GM12872 (cell line): ENCODE results near the gene SLC41A3.

Source experiments
- TF ChIP-seq, protein P1 (sequence below): IDR thresholded peaks from 3 replicates; pipeline ENCODE4 v1.5.1; 2011; ENCODE audit warnings: low read depth, mild to moderate bottlenecking, low read length, moderate library complexity; ENCODE audit not compliant: insufficient read depth

Gene SLC41A3

DNA sequence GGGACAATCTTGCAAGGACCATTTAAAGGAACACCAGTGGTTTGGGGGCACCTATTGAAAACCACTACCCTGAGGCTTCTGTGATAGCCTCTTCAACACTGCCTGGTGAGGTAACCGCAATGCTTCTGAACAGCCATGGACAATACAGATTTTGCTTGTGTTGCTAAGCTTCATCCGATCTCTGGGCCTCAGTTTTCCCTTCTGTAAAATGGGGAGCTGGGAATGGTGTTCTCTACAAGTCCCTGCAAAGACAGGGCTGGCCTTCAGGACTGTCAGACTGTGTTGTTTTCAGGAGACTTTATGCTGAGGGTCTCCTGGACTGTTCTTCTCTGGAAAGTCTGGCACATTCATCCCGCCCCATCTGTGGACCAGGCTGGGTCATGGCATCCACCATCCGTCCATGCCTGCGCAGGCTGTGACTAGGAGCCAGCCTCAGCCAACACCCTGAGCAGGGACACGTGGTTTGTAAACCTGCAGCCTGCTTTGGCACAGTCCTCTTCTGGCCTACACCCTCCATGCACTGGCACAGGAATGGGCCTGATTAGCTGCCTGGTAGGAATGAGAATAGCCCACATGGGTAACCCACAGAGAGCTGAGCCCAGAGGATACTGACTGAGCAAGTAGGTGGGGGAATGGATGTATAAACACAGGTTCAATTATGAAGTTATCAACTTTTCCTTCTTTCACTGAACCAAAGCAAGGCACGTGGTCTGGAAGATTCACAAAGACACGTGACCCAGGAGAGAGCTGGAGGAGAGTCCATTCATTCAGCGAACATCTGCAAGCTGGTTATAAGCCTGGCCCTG lies 59.7 kb downstream of the SLC41A3 start:
- TF ChIP-seq, protein P1, sequence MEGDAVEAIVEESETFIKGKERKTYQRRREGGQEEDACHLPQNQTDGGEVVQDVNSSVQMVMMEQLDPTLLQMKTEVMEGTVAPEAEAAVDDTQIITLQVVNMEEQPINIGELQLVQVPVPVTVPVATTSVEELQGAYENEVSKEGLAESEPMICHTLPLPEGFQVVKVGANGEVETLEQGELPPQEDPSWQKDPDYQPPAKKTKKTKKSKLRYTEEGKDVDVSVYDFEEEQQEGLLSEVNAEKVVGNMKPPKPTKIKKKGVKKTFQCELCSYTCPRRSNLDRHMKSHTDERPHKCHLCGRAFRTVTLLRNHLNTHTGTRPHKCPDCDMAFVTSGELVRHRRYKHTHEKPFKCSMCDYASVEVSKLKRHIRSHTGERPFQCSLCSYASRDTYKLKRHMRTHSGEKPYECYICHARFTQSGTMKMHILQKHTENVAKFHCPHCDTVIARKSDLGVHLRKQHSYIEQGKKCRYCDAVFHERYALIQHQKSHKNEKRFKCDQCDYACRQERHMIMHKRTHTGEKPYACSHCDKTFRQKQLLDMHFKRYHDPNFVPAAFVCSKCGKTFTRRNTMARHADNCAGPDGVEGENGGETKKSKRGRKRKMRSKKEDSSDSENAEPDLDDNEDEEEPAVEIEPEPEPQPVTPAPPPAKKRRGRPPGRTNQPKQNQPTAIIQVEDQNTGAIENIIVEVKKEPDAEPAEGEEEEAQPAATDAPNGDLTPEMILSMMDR: no peak

DNA sequence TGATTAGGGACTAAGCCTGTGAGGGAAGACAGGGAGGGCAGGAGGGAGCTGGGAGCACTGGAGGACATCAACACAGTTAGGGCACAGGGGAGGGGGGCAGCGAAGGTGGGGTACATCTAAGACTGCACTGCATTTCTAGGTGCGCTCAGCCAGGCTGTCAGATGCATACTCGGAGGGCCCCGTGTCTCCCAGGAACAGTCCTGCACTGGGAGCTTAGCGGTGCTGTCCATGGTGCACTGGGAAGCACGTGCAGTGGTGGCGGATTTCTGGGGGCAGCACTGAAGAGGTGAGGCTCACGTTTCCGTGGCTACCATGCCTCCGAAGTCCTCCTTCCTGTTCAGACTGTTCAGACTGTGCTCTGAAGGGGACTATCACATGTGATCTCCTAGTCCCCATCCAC lies 60.5 kb downstream of the SLC41A3 start:
- TF ChIP-seq, protein P1: no peak

DNA sequence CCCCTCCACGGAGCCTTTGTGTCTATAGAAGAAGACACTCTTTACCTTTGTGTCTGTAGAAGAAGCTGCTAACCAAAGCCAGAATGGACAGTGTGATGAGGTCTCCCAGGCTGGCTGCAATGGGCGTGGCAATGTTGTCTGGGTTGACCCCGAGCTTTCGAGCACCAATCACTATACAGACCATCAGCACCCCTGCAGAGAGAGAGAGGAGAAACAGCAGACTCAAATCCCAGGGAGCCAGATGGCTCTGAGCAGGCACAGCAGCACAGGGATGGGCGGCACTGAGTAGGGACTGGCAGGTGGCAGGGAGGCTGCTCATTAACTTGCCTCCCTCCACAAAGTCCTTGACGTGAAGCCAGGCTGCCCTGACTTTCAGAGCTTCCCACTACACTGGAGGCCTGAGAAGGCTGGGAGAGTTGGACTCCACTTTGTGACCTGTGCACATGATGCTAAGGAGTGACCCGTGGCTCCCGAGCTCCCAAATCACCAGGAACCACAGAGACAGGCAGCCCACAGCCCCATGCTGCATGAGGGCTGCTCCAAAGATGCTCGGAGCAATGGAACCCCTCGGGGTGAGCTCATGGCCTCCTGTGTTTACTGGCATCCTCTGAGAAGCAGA lies 61.1 kb downstream of the SLC41A3 start:
- TF ChIP-seq, protein P1: no peak

DNA sequence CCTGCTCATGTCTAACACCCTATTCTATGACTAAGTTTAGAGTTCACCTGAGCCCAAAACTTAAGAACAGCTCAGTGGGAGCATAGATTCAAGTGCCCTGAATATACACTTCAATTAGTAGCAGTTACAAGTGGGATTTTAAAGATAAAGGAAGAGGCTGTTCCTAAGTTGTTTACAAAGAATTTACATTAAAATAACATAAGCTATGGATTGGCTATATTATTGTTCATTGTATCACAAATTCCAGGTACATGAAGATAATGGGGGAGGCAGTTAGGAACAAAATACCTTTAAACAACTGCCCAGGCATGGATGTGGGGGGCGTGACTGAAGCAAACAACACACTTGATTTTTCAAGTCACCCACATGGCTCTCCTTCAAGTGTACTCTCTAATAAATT lies 62.2 kb downstream of the SLC41A3 start:
- TF ChIP-seq, protein P1: no peak

DNA sequence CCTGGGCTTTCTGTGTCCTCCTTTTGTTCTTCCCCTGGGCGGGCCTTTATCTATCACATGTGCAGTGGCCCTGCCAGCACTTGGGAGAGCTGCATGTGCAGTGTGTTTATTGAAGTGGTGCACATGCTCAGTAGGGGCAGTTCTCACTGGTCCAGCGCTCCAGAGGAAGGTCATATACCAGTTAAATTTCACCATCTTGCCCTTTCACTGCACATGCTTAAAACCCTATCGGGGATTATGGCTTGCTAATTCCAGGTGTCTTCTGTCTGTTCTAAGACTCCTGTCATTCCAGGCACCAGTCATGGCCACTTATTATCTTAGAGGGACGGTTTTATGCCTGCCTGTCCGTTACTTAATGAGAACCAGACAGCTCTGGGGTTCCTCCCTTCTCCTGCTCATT lies 62.7 kb downstream of the SLC41A3 start:
- TF ChIP-seq, protein P1: no peak

DNA sequence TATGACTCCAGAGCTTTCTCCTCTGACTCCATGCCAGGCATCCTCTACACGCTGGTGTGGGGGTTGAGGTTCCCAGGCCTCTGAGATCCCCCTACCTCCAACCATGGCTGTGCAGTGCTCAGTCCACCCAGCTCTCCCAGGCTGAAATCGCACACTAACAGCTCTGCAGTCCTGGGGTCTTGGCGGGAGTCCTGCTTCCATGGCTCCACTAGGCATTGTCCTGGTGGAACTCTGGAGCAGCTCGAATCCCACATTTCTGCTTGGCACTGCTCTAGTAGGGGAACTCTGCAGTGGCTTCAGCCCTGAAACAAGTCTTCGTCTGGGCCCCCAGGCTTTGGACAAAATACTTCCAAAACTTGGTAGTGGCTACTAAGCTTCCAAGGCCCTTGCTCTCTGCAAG lies 64.2 kb downstream of the SLC41A3 start:
- TF ChIP-seq, protein P1: no peak

DNA sequence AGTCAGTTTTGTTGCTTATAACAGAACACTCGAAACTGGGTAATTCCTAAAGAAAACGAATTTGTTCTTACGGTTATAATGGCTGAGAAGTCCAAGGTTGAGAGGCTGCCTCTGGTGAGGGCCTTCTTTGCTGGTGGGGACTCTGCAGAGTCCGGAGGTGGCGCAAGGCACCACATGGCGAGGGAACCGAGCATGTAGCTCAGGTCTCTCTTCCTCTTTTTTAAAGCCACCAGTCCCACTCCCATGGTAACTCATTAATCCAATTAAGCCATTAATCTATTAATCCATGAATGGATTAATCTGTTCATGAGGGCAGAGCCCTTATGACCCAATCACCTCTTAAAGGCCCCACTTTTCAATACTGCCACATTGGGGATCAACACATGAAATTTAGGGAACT lies 64.9 kb downstream of the SLC41A3 start:
- TF ChIP-seq, protein P1: no peak
